Subcutaneous abdominal adipose tissue (tissue), 5 donors: ENCODE measurements around the gene LARGE1.

ENCODE experiments used
- H3K27ac ChIP-seq: one replicate; pipeline ENCODE4 v1.7.0; 2013; ENCODE audit warnings: low read depth, mild to moderate bottlenecking, inconsistent platforms, low read length, moderate library complexity
- H3K27me3 ChIP-seq, 5 donors: one replicate each; pipeline ENCODE4 v1.7.0; 2013; ENCODE audit warnings: low read length in 5 of 5, inconsistent platforms in 1 of 5; ENCODE audit not compliant: control insufficient read depth in 5 of 5, insufficient read depth in 4 of 5
- H3K36me3 ChIP-seq, 5 donors: one replicate each; pipeline ENCODE4 v1.7.0; 2013; ENCODE audit warnings: low read length in 5 of 5; ENCODE audit not compliant: control insufficient read depth in 5 of 5, insufficient read depth in 5 of 5
- H3K4me1 ChIP-seq, 5 donors: one replicate each; pipeline ENCODE4 v1.7.0; 2013; ENCODE audit warnings: low read length in 5 of 5, mild to moderate bottlenecking in 3 of 5, moderate library complexity in 1 of 5; ENCODE audit not compliant: control insufficient read depth in 5 of 5, insufficient read depth in 5 of 5
- H3K4me3 ChIP-seq, 5 donors: one replicate each; pipeline ENCODE4 v1.7.0; 2013; ENCODE audit warnings: low read length in 5 of 5, low read depth in 1 of 5
- H3K9ac ChIP-seq, 5 donors: one replicate each; pipeline ENCODE4 v1.7.0; 2013; ENCODE audit warnings: low read length in 5 of 5, mild to moderate bottlenecking in 4 of 5, moderate library complexity in 3 of 5
- H3K9me3 ChIP-seq, 5 donors: one replicate each; pipeline ENCODE4 v1.7.0; 2013; ENCODE audit warnings: low read length in 5 of 5; ENCODE audit not compliant: control insufficient read depth in 5 of 5
- donor health status: healthy.
- donor health status: healthy.
- donor health status: healthy.
- donor health status: healthy.
- donor health status: healthy.

LARGE1 gene

DNA sequence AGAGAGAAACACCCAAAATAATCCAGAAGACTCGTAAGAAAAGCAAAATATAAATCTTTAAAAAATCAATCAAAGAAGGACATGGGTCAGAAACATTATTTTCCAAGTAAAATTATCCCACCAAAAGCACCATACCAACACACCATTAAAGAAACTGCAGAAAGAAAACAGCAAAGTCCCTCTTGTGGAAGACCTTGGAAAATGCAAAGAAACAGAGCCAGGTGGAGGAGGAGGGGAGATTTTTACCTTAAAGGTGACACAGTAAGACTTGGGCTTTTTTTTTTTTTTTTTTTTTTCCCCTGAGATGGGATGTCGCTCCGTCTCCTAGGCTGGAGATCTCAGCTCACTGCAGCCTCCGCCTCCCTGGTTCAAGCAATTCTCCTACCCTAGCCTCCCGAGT lies 123.8 kb downstream of the LARGE1 start:
- no peak overlapping the region for H3K27ac ChIP-seq
- H3K9ac ChIP-seq = no peak overlapping the region
- no peaks in the 10 kb centered on the region for H3K36me3 ChIP-seq
- peaks cover 0 to 3% (median 0%) of the 10 kb centered on the region in 5 donors for H3K4me1 ChIP-seq
- no peak overlapping the region for H3K4me3 ChIP-seq
- H3K9me3 ChIP-seq = no peaks in the 10 kb centered on the region
- no peaks in the 10 kb centered on the region for H3K27me3 ChIP-seq

DNA sequence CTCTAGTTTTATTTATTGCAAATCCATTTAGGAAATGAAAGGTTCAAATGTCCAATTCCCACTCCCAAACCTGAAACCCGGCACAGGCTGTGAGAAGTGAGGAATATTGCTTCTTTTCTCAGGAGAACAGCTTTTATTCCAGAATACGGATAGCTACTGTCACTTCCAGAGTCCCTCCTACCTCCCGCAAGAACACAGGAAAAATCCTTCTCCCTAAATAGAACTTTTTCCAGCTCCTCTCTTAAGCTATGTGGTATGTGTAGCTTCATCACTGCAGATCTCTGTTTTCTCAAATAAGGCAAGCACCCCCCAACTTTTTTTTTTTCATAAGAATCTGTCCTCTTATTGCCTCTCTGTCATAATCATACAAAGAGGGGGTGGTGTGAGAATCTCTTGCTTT lies 126.8 kb downstream of the LARGE1 start:
- Histone ChIP-seq H3K36me3 (no peaks in the 10 kb centered on the region), H3K4me3 (no peak overlapping the region), H3K27me3 (no peaks in the 10 kb centered on the region), H3K27ac (no peak overlapping the region), H3K9me3 (peaks cover 0 to 9% (median 8%) of the 10 kb centered on the region in 5 donors), H3K4me1 (peaks cover 0 to 3% (median 0%) of the 10 kb centered on the region in 5 donors), H3K9ac (no peak overlapping the region)

DNA sequence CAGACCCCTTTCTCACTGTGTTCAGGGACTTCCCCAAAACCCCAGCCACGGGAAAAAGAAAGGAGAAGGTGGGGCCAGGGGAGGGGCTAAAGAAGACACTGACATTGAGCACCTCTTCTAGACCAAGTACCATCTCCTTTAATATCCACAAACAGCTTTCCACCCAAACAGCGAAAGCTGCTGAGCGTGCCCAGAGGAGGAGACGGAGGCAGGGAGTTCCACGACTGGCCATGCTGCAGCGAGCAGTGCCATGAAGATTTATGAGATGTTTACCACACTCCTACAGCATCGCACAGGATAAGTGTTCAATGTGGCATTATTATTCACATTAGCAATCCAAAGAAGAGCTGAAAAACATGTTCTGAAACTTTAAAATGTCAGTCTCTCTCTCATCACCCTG lies 127.4 kb downstream of the LARGE1 start:
- no peak overlapping the region for H3K4me3 ChIP-seq
- no peak overlapping the region for H3K9ac ChIP-seq
- no peak overlapping the region for H3K27ac ChIP-seq
- H3K4me1 ChIP-seq = peaks cover 0 to 3% (median 0%) of the 10 kb centered on the region in 5 donors
- no peaks in the 10 kb centered on the region for H3K36me3 ChIP-seq
- no peaks in the 10 kb centered on the region for H3K27me3 ChIP-seq
- H3K9me3 ChIP-seq = peaks cover 0 to 16% (median 11%) of the 10 kb centered on the region in 5 donors

DNA sequence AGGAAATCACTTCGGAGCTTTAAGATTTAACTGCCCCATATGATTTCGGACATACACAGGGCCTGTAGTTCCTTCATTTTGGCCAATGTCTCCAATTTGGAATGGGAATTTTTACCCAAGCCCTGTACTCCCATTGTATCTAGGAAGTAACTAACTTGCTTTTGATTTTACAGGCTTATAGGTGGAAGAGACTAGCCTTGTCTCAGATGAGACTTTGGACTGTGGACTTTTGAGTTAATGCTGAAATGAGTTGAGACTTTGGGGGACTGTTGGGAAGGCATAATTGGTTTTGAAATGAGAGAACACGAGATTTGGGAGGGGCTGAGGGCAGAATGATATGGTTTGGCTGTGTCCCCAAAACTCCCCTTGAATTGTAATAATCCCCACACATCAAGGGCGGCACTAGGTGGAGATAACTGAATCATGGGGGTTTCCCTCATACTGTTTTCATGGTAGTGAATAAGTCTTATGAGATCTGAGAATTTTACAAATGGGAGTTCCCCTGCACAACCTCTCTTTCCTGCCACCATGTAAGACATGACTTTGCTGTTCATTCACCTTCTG lies 130.5 kb downstream of the LARGE1 start:
- Histone ChIP-seq H3K4me1 (peaks cover 0 to 3% (median 0%) of the 10 kb centered on the region in 5 donors), H3K36me3 (no peaks in the 10 kb centered on the region), H3K9me3 (peaks cover 0 to 16% (median 11%) of the 10 kb centered on the region in 5 donors), H3K27me3 (no peaks in the 10 kb centered on the region), H3K27ac (no peak overlapping the region), H3K9ac (no peak overlapping the region), H3K4me3 (peak overlapping the region in 1 of 5 donors; percentile 7)

DNA sequence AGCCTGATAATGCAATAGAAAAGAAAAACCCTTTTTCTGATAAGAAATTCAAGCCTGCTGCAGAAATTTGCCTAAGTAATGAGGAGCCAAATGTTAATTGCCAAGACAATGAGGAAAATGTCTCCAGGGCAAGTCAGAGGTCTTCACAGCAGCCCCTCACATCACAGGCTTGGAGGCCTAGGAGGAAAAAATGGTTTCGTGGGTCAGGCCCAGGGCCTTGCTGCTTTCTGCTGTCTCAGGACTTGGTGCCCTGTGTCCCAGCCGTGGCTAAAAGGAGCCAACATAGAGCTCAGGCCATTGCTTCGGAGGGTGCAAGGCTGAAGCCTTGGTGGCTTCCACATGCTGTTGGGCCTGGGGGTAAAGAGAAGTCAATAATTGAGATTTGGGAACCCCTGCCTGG lies 131.3 kb downstream of the LARGE1 start:
- Histone ChIP-seq H3K27ac (no peak overlapping the region), H3K27me3 (no peaks in the 10 kb centered on the region), H3K9ac (no peak overlapping the region), H3K9me3 (peaks cover 0 to 16% (median 11%) of the 10 kb centered on the region in 5 donors), H3K4me3 (no peak overlapping the region), H3K4me1 (peaks cover 0 to 3% (median 0%) of the 10 kb centered on the region in 5 donors), H3K36me3 (no peaks in the 10 kb centered on the region)

DNA sequence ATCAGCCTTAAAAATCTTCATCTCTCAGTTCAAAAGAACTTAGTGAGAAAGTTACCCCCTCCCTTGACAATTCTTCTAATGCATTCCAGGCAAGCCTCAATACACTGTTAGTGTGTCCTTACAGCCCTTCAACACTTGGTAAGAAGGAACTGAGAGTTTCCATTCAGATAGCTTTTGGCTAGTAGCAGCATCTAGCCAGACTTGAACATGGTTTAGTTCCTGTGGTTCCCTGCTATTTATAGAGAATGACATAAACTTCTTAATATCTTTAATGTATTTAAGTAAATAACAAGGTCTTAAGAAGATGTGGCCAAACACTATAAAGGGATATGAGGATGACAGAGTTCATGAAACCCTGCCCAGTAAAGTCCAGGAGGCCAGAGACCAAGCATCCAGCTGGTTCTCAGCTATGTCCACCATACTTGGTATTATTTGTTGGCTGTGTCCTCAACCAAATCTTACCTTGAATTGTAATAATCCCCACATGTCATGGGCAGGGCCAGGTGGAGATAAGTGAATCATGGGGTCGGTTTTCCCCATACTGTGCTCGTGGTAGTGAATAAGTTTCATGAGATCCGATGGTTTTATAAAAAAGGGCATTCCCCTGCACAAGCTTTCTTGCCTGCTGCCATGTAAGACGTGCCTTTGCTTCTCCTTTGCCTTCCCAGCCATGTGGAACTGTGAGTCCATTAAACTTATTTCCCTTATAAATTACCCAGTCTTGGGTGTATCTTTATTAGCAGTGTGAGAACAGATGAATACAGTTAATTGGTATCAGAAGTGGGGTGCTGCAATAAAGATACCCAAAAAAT lies 132.4 kb downstream of the LARGE1 start:
- Histone ChIP-seq H3K4me3 (no peak overlapping the region), H3K27ac (no peak overlapping the region), H3K36me3 (no peaks in the 10 kb centered on the region), H3K9me3 (peaks cover 0 to 16% (median 11%) of the 10 kb centered on the region in 5 donors), H3K4me1 (peaks cover 0 to 1% (median 0%) of the 10 kb centered on the region in 5 donors), H3K9ac (no peak overlapping the region), H3K27me3 (no peaks in the 10 kb centered on the region)

DNA sequence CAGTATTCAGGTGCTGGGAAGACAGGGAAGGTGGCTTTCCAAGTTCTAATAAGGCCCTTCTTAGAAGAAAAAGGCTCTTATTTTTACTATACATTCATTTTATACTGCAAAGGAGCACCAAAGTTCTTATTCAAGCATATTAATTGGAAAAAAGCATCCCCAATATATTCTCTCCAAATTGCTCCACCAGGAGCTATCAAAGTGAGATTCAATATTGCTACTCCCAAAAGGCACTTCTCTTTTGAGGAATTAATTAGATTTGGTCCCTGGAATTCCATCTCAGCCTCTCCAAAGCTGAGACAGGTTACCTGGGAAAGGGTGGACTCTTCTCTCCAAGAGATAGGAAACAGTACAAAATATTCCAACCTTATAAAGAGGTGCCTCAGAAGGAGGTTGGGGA lies 134.1 kb downstream of the LARGE1 start:
- H3K27ac ChIP-seq = no peak overlapping the region
- peaks cover 0 to 3% (median 0%) of the 10 kb centered on the region in 5 donors for H3K4me1 ChIP-seq

DNA sequence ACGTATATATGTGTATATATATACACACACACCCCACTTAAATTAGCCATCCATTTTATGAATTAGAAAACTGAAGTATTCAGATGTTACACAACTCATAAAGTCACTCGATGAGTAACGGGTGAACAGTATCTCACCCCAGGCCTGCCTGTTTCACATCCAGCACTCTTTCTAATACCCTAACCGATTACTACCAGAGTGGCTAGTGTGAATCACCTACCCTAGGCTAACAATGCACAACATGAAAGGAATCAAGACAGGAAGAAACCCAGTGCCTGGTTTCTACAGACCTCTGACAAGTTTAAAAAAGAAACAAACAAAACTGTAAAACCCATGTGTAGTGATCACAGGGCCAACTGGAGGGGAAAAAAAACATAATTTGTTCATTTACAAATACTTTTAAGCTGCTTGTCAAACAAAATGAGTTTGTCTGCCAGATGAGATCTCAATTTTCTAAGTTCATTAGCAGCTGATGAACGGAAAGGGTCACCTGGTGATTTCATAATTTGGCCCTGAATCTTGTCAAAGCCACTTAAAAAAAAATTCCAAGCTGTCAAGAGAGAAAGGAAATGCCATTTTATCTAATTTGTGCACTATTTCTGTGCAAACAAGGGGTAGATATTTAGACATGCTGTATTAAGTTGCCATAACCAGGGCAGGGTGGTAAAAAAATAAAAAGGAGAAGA lies 134.8 kb downstream of the LARGE1 start:
- H3K27me3 ChIP-seq = no peaks in the 10 kb centered on the region
- H3K4me3 ChIP-seq = no peak overlapping the region
- H3K9ac ChIP-seq = no peak overlapping the region
- no peak overlapping the region for H3K27ac ChIP-seq
- peaks cover 0 to 16% (median 11%) of the 10 kb centered on the region in 5 donors for H3K9me3 ChIP-seq
- H3K36me3 ChIP-seq = no peaks in the 10 kb centered on the region
- peaks cover 0 to 3% (median 0%) of the 10 kb centered on the region in 5 donors for H3K4me1 ChIP-seq

More for the DNA sequence above, 134.1 kb downstream of the LARGE1 start:
- no peak overlapping the region for H3K4me3 ChIP-seq
- no peak overlapping the region for H3K9ac ChIP-seq
- H3K36me3 ChIP-seq = no peaks in the 10 kb centered on the region
- no peaks in the 10 kb centered on the region for H3K27me3 ChIP-seq
- peaks cover 0 to 16% (median 11%) of the 10 kb centered on the region in 5 donors for H3K9me3 ChIP-seq

DNA sequence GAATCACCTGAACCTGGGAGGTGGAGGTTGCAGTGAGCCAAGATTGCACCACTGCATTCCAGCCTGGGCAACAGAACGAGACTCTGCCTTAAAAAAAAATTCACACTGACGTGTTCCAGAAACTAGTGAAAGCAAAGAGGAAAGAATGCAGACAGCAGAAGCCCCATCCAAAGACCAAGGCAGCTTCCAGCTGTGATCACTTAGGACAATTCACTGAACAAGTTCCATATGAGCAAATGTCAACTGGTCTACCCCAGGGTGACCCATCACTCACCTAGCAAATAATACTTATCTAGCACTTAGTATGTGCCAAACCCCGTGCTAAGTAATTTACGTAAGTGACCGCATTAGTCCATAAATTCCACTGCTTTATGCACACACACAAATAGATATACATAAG lies 138.9 kb downstream of the LARGE1 start:
- Histone ChIP-seq H3K27me3 (no peaks in the 10 kb centered on the region), H3K36me3 (no peaks in the 10 kb centered on the region), H3K4me3 (no peak overlapping the region), H3K27ac (no peak overlapping the region), H3K4me1 (peaks cover 0 to 9% (median 6%) of the 10 kb centered on the region in 5 donors), H3K9ac (no peak overlapping the region), H3K9me3 (no peaks in the 10 kb centered on the region)
